Measurements from ENCODE around the gene FRMD1.

DNA sequence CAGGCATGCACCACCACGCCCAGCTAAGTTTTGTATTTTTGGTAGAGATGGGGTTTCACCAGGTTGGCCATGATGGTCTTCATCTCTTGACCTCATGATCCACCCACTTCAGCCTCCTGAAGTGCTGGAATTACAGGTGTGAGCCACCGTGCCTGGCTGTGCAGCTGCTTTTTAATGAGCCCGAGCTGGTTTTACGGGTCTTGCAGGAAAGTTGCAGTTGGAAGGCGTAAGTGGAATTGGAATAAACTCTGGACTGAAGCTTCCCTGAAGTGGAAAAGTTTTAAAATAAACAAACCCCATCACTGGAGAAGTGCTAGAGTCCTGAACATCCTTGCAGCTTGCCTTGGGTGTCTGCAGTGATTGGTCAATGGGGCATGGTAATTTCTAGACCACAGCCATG is 41.2 kb downstream of the FRMD1 start:
- TF ChIP-seq CTCF (IDR thresholded peaks at IDR 0.05) (no peak), POLR2A (IDR thresholded peaks at IDR 0.05) (no peak)
